ENCODE data around the gene POFUT2. TPM values are rescaled to one million over a fixed set of nuclear protein-coding genes. Genes with fewer than 3 reads are reported as not detected.

Gene POFUT2
- total RNA-seq, 1 experiment from 2014 or later, result 22.6 TPM

- peak; percentile 2 for DNase-seq (ENCODE audit: low read depth)
These were observed 11.6 kb upstream of the POFUT2 start for GRCh38 chr21:45299026-45299863.

GRCh38 chr21:45297869-45298268 lies 10.2 kb upstream of the POFUT2 start:
- DNase-seq (ENCODE audit: low read depth), result no peak

DNA sequence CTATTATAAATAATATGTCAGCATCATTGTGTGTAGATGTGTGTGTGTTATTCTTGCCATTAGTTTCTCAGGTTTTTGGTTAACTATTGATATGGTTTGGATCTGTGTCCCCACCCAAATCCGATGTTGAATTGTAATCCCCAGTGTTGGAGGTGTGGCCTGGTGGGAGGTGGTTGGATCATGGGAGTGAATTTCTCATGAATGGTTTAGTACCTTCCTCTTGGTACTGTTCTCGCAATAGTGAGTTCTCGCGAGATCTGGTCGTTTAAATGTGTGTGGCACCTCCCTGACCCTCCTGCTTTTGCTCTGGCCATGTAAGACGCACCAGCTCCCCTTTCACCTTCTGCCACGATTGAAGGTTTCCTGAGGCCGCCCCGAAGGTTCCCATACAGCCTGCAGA lies 9.6 kb upstream of the POFUT2 start:
- no peak for DNase-seq (ENCODE audit: low read depth)

- no peak for DNase-seq (ENCODE audit: low read depth)
These were observed 8.9 kb upstream of the POFUT2 start for GRCh38 chr21:45296638-45297037.

GRCh38 chr21:45295576-45296365 lies 8.1 kb upstream of the POFUT2 start:
- DNase-seq (ENCODE audit: low read depth), result peak; percentile 2

DNA sequence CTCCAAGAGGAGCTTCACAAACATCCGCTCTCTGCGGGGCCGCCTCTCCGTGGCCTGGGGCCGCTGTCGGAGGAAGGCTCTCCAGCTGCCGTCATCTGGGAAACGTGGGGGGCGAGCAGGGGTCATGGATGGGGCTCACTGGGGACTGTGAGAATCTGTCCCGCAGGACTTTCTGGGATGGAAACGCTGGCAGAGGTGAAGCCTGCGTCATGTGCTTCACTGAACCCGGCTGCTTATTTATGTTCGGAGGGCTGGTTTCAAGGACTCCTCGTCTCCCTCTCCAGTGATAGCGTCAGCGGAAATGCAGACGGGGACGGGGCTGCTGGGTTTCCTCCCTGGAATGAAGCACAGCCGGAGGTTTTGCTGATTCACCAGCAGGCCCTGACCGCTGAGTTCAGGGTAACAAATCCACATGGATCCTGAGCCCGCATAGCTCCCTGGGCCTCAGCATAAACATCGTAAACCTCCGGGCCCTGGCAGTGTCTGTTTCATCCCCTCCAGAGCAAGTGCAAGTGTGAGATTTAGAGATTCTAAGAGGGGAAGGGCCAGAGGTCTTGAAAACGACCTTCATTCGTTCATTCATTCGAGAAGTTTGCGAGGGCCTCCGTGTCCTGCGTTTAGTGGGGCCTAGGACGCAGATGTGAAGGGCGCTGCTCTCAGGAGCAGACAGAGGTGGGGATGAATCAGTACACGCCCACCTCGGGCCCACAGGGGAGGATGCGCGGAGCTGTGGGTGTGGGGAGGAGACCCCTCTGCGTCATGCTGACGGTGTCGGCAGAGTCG lies 7.0 kb upstream of the POFUT2 start:
- peak; percentile 96 for DNase-seq (ENCODE audit: low read depth)

DNA sequence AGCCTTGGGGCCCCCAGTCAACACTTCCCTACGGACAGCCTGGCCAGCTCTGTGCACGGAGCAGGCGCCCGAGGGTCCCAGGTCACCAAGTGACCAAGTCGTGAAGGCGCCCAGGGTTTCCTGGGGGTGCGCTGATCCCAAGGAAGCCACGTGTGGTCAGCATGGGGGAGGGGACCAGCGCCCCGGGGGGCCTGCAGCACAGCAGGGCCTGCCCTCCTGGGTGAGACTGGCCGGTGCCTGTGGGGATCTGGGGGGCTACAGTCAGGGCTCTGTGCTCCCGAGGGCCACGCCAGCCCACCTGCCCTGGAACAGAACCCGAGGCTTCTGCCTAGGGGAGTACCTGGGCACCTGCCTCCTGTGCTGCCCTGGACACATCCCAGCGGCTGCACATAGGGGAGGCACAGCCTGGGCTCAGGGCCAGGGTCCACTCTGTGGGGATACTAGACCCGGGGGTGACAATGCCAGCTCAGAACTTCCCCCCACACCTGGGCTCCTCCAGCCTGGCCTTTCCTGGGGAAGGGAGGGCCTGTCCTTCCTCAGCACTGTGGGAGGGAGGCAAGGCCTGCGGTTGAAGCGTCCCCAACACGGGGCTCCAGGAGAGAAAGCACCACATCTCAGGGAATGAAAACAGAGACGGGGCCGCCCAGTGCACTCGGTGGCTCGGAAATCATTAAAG lies 6.2 kb upstream of the POFUT2 start:
- DNase-seq (ENCODE audit: low read depth), result peak; percentile 39

DNA sequence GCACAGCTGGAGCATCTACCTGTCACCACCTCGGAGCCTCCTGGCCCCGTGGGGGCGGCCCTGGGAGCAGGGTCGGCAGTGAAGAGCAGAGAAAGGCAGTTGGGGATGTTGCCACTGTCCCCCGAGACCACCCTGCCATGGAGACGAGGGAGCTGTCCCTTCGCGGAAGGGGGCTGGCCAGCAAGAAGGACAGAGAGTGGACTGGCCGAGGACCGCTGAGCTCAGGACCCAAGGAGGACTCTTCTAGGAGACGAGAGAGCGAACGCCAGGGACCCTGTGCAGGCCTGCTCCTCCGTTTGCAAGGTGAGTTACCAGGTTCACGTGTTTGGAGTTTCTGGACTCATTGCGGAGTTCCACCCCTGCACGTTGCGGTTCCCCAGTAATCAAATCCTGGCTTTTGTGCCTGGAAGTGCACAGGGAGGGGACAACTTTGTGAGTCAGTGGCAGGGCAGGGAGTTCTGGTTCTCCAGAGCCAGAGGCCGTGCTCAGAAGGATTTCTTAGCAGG lies 5.6 kb upstream of the POFUT2 start:
- DNase-seq (ENCODE audit: low read depth), result peak; percentile 26

DNA sequence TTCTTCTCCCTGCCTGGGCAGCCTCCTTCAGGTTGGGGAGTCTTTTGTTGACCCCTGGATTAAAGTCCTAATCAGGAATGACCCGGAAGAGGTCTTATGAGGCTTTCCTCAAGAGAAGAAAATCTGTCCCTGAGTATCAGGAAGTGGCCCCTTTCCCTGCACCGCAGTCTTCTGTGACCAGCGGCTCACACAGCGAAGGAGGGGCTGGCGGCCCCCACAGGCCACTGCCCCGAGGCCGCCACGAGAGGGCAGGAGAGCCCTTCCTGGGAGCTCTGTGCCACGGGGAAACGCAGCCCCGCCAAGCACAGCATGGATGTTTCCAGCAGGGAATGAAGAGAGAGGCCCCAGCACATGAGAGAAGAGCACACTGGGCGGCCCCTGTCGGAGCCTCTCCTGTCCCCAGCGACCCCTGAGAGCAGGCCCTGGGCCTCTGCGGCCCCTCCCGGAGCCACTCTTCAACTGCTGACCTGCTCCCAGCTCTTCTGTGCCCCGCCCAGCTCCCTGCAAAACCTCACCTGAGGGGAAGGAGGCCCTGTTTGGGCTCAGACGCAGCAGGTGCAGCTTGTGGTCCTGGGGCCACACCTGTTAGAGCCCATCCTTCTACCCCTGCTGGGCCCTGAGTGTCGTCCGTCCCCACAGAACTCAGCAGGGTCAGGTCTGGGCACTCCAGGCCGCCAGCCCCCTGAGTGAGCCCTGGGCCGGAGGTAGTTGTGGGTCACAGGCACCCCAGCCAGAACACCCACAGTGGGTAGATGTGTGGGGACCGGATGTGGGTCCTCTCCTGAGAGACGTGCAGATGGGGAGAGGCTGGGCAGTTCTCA lies 4.9 kb upstream of the POFUT2 start:
- DNase-seq (ENCODE audit: low read depth), result peak; percentile 93

- DNase-seq (ENCODE audit: low read depth), result peak; percentile 6
These were observed 4.1 kb upstream of the POFUT2 start for GRCh38 chr21:45291613-45292398.

DNA sequence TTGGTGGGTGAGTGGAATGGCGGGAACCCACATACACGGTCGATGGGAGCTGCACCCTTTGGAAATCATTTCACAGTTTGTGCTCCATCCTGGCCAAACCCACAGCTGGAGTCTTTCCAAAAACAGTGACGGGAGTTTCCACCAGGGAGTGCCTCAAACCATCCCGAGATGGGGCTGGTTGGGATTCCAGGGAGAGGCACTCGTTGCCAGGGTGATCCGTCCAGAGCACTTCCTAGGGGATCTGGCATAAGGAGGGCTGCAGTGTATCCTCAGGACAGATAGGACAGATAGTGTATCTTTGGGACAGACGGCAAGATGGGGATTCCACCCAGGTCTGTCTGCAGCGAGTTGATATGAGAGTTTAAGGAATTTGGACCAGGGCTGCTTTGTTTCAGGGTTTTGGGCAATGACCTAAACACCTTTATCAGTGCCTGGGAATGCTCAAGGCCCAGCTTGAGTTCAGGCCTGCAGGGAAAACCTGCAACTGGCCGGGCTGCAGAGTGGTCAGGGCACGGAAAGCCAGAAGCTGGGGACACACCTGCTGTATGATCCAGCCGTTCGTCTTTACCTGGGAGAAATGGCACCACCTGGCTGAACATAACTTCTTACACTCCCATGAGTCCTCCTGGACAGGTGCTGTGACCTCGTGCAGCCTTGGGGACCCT lies 3.4 kb upstream of the POFUT2 start:
- DNase-seq (ENCODE audit: low read depth), result no peak

DNA sequence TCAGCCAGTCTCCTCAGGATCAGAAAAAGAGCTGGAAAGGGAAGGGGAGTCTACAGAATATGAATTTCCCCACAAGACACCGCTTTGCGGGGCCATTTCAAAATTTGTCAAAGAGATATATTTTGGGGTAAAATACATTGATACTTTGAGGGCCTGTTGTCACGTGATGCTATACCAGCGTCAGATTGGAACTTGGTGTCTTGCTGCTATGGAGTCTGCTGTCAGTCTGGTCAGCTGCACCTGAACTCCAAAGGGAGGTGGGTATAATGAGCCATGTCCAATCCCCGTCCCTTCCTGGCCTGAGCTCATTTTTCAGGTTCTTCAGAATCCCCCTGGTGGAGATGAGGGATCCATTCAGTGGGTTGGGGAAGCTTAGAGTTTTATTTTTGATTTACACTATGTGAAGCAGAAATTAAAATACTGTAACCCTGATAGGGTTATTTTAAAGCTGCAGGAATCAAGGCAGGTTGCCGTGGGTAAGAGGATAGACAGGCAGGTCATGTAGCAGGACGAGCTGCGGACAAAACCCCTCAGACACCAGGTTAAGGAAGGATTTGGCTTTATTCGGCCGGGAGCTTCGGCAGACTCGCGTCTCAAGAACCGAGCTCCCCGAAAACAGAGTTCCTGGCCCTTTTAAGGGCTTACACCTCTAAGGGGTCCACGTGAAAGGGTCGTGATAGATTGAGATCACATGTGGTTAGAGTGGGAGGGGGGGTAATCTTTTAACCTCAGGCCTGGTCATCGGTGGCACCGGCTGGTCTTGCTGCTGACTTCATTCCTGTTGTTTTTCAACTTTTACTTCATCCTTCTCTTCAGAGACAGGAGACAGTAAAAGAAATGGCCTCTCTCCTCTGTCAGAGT lies 2.2 kb upstream of the POFUT2 start:
- DNase-seq (ENCODE audit: low read depth), result peak; percentile 11

- no peak for DNase-seq (ENCODE audit: low read depth)
These were observed 1.4 kb upstream of the POFUT2 start for GRCh38 chr21:45289134-45289533.

DNA sequence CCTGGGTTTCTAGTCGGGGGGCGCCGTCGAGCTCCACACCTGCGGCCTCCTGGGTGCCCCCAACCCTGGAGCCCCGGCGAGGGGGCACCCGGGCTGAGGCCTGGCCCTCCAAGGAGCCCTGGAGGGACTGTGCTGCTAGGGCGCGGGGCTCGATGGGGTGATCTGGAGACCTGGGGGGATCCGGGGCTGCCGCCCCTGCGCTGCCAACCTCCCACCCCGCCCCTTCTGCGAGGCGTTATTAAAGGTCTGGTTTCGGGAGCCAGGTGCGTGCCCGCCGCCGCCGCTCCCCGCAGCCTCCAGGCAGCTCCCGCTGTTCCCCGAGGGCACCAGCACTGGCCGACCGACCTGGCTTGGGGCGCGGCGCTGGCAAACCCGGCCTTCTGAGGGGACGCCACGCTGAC lies 746 bp upstream of the POFUT2 start:
- DNase-seq (ENCODE audit: low read depth), result peak; percentile 12

GRCh38 chr21:45286671-45287437 lies 841 bp downstream of the POFUT2 start:
- peak; percentile 13 for DNase-seq (ENCODE audit: low read depth)

DNA sequence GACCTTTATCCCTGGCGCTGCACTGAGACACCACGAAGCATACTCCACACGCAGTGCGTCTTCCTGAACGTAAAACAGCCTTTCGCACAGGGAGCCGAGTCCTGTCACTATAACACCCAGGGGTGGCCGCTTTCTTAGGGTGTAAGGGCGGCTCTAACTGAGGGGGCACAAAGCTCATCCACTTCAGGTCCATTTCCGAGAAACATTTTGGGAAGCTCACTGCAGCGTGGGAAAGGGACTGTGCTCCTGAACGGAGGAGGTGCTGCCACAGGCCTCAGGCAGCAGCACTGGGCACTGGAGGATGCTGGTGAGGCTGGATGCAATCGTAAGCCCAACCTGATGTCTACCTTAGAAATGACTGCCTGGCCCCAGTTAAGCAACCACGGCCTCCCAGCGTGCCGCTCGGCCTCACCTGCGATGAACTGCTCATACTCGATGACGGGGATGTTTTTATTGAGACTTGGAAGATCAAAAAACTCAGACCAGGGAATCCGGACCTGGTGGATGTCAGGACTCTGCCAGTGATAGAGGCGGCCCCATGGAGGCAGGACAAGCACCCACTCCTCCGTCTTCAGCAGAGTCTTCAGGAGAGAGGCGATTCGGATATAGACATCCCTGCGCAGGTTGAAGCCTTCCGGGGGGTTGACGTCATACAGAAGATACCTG lies 2.3 kb downstream of the POFUT2 start:
- DNase-seq (ENCODE audit: low read depth), result no peak

DNA sequence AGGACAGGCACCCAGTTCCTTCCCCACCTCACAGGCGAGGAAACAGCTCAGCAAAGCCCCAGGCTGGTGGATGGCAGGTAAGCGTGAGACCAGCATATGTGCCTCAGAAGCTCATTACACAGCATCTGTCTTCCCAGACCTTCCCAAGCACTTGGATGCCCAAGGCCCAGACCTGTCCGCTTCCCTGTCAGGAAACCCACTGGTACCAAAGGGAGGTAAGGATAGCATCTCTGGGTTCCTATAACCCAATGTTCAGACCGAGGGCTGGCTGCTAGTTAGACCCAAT lies 3.3 kb downstream of the POFUT2 start:
- DNase-seq (ENCODE audit: low read depth), result no peak

All from Daoy (cell line).